ENCODE measurements around the gene LDB2.

DNA sequence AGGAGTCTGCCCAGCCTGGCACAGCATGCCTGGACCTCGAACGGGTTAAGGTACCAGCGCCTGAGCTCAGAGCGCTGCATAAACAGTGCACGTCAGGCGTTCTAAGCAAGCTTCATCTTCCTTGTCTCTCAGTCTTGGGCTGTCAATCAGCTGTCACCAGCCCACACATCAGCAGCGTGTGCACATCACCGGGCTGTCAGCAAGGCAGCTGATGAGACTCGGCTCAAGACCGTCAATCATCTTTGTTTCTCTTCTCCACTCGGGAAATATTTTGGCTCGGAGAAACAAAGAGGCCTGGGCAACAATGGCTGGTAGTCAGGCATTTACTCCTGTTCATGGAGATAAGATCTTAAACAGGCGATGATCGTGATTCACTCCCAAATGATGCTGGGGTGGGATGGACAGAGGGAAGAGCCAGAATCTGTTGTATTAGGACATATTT, 141.3 kb downstream of the LDB2 start:
- TF ChIP-seq POLR2AphosphoS5 (IDR thresholded peaks at IDR 0.05; ENCODE audit: borderline replicate concordance, low read depth, low read length) (no peak), EZH2 (IDR thresholded peaks at IDR 0.05) (no peak)
